ENCODE measurements around the gene NCAM2.

NCAM2 gene

DNA sequence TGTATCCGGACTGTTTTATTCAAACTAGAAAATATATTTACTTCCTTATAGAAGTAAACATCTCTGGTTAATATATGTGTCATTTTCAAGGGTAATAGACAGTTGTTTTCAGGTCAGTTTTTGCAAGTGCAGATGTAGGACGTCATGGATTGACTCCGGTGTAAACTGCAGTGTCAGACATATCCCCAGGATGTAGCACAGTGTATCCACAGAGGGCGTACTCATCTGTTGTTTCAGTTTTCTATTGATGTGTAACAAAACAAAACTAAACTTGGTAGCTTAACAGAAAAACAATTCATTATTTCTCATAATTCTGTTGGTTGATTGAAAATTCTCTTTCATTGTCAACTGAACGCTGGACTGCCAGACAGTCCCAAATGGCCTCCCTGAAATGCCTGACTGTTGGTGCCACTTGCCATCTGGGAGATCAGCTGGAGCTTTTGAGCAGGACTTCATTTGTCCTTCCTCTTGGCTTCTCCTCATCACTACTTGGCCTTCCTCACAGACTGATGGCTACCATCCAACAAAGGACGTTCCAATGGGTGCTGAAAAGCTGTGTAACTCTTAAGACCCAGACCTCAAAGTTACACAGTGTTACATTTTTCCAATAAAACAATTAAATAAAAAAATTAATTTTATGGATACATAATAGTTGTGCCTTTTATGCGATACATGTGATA is 181.6 kb downstream of the NCAM2 start:
- DNase-seq, result no peak

DNA sequence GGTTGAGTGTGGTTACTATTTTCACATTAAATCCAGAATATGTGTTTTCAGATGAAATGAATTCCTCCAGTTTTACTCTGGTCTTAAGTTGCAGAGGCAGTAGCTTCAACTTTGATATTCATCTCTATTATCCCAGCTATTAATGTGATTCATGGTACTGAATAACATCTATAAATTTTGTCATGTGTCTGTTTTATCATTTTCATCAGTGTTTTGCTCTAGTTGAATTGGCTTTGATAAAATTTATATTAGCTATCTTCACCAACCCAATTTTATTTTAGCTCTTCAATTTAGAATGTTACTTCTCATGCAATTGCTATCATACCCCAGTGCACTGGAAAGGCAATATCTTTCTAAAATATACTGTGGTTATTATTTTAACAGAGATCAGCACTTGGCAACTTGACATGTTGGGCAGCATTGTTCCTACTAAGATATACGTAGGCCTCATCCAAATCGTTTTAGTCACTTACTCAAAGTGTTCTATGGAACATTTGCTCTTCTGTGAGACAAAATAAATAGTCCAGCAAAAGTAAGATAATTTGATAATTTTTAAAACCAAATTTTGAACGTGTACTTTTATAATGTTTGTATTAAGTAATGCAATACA is 184.3 kb downstream of the NCAM2 start:
- DNase-seq, result no peak

DNA sequence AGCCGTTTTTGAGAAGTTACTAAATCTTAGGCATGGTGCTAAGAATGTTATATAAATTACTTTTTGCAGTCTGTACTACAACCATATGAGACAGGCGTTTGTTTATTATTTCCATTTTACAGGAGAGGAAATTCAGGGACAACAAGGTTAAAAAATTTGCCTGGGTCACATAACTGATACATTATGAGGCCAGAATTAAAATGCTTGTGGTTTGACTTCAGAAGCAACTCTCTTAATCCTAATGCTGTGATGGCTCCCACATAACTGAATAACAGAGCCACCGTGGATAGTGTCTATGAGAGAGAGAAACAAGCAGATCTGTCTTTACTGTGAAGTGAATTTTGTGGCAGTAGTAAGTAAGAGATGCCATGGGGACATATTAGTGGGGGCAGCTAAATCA is 184.9 kb downstream of the NCAM2 start:
- DNase-seq, result no peak

DNA sequence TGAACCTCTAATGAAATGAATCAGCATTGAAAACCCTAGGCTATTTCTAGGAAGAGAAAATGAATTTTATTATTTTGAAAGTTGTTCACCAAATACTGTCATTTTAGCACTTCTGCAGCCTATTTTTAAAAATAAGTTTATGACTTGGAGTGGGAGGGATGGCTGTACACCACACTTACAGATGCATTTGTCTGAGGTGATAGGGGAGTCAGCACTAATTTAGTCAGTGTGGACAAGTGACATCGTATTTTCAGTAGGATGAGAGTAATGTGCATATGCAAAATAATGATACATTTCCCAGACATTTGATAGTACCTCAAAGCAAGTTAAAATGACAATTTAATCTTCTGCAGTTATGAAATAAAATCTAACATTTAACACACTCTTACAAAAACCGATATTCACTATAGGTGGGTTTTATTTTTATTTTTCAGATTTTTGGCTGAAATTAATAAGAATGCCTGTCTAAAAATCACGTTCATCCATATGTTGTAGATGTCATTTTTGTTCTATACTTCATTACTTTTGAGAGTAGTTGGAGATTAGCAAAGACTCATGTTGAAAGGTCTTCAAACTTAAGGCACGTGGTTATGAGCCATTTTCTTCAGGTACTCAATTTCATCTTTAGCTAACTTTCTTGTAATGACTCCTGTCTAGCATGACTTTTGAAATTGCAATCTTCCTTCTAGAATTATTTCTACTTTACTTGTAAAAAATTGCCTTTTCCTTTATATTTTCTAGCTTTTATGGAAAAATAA is 186.7 kb downstream of the NCAM2 start:
- no peak for DNase-seq

DNA sequence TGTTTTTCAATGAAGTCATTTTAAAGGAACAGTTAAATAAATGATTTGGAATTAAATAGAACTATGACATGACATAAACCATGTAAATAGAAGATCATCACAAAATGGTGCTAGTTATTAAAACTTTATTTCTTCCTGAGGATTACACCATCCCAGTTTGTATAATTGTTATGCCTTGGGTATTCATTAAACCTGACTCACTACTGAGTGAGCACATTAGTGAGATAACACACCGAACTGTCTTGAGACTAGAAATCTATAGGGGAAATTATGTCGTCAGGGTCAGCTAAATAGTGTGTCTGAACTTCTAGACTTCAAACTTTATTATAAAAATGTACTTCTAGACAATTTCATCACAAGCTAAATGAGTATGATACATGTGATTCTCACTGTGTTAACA is 189.4 kb downstream of the NCAM2 start:
- no peak for DNase-seq

DNA sequence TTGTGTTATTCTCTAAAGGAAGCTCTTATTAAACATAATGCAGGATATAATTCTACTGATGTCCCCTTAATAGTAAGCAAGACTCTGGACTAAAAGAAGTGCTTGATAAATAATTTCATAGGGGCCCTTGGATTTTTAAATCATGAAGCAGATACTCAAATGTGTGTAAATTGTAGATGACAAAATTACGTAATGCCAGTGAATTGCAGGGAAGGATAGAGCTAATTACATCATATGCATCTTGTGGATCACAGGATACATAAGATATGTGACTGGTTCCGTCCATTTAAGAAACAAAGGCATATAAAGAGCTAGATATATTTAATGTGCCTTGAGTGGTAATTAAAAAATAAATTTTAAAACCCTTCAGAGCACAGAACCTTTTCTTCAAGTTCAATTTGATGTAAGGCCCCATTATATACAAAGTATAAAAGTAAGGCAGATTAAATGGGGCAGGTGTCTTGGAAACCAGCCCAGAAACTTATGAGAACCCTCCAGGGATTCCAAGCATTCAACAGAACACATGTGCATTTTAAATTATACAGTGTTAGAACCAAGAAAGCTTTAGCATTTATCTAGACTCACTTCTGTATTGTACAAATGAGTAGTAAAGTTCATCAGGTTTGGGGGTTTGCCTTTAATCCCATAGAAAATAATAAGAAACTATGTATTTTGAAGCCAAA is 190.4 kb downstream of the NCAM2 start:
- DNase-seq, result no peak

DNA sequence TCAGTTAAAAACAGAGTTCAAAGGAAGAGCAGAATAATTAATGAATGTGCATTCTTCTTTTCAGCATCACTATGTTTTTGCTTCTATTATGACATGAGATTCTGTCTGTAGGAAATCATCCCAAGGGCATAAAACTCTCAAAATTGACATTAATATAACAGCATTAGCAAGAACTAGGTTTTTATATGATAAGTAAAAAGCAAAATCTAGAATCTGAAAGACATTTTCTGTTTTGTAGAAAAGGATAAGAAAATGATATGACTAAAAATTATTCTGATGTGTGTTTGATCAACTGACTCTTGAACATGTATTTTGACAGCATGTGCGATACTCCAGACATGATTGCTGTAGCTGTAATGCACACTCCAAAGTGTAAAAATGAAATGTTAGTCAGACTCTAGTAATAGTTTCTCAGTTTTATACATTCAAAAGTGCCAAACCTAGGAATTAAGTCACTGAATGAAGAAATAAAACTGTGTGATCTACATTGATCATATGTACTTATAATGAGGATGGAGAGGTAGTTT is 197.3 kb downstream of the NCAM2 start:
- DNase-seq, result no peak

DNA sequence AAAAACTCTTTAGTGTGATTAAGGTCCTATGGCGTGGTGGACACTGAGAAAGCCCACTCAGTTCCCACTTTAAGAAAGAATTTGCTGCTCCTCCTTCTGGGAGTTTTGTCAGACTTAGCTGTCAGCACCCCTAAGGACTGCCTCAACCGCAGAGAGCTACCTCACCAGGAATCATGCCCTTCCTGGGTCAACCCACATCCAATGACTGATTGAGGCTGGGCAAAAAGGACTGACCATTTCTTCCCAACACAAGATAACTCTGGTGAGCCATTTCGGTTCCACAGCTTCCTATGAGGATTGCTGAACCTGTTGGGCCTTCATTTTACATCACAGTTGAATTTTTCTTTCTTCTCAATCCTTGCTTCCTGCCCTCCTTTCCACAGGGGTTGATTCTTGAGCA is 197.9 kb downstream of the NCAM2 start:
- no peak for DNase-seq

DNA sequence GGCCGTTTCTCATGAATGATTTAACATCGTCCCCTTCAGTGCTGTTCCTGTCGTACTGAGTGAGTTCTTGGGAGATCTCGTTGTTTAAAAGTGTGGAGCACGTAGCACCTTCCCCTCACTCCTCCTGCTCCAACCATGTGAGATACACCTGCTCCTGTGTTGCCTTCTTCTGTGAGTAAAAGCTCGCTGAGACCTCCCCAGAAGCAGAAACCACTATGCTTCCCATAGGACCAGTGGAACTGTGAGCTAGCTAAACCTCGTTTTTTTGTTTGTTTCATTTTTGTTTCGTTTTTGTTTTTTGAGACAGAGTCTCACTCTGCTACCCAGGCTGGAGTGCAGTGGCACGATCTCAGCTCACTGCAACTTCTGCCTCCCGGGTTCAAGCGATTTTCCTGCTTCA is 198.6 kb downstream of the NCAM2 start:
- no peak for DNase-seq

DNA sequence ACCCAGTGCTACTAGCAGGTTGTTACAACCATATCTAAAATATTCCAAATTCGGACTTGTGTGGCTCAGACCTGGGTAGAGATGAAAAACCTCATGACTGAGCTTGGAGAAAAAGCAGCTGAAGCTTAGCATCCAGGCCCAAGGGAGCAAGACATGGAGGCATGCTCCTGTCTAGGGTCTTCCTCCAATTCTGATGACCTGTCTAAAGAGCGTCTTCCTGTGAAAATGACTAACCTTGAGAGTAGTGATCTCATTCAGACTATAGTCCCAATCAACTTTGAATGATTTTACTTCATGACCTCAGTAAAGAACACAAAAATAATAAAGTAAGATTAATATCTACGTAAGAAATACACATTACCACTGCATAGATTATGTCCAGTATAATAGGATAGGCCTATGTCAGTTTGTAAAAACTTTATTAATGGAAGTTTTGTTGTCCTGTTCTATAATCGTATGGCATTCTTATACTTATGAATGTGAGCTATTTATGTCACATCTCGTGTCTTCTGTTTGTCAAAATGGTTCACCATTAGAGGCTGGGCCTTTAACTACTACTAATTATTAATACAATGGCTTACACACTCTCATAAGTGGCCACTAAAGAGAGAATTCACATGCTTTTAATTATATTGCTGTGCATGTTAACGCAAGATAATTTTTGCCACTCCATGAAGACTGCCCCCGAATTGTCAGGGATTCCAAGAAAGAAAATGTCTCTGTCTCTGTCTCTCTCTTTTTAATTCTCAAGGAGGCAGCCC is 201.3 kb downstream of the NCAM2 start:
- no peak for DNase-seq

DNA sequence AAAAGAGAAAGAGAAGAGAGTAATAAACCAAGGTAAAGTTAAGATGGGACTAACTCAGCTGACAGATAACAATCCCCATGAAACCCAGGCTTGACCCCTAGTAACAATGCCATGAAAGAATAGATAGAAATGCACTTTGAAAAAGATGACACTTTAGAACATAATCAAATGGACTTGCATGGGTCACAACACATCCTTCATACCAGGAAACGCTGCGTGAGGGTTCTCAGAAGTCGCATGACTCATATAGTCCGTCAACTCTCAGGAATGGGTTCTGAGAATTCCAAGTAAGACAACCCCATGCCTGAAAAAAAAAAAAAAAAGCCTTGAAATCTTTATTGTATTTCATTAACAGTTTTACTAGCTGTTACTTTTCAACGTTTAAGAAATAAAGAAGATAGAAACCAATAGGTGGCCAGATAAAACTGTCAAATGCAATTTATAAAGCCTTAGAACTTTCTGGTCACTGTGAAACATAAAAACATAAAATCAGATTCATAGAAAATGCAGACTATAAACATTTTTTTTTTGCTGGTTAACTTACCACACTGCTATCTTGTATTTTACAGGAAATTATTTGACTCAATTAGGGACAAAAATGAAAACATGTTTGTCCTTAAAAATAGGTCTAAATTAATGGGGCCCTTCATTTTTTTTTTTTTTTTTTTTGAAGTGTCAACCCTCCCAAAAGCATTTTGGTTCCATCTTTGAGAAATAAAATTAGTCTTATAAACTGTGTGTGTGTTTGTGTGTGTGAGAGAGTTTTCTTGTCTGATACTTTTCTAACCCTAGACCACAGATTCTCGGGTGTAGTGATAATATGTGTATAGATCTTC is 202.1 kb downstream of the NCAM2 start:
- DNase-seq, result no peak

DNA sequence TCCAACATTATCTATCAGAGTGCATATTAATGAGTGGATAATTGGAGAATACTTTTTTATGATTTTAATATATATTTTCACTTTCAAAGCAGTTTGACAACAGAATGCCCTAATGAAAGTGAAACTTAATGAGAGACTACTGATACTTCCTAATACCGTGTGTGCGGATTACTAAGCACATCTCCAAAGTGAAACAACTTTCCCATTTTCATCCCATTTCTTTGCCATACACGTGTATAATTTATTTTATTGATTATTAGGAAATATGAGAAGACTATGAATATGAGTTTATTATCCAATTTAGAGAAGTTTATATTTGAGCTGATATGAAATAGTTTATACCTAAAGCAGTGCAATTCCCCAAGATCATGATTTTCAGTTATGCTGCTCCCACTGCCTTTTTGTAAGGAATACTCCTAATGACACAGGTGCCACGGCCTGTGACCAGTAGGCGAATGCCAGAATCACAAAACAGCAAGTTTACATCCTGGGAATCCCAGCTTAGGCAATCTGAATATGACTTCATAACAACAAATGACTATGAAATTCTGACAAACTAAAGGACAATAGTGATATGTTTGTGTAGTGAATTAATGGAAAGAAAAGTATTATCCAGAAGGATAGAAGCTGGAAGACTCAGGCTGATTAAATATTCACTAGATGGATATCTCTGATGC is 202.9 kb downstream of the NCAM2 start:
- no peak for DNase-seq

DNA sequence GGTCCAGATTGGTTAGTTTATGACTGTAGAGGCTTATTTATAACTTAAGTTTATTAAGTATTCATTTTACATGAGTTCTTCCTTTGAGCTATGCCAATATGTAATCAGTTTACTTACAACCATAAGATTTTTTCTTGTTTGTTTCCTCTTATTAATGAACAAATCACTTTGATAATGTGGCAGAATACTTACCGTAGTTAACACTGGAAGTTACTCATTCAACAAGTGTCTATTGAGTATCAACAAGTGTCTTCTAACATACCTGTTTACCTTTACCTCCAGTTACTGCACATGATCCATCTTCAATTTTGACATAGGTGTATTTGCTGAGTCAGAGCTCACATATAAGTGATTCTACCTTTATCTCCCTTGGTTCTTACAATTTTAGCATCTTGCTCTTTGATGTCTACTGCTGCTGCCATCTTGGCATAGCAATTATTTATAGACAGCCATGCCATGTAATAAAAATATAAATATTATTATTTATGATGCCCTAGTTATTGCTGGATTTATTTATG is 205.7 kb downstream of the NCAM2 start:
- no peak for DNase-seq

DNA sequence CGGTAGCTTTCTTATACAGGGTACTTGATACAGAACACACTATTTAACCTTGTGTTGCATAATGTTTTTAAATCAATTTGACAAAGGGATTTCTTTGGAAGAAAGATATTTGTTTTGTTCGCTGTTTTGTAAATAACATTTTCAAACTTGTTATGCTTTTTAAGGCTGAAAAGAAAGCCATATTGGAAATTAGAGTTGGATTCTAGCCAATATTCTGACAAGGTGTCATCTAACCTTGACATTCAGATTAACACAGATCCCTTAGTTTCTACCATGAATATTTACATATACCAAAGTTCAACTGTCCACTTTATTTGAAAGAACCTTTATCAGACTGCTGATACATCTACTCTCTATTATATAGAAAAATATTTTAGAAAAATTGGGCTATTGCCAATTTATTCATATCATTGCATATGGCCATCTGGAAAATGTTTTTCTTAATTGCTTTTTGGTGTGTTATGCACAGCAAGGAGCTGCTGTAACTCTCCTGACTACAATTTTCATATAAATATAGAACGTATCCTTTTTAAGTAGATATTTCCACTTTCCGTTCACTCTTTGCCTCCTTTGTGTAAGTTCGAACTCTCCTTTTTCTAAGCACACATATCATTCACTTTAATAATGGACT is 206.3 kb downstream of the NCAM2 start:
- no peak for DNase-seq

DNA sequence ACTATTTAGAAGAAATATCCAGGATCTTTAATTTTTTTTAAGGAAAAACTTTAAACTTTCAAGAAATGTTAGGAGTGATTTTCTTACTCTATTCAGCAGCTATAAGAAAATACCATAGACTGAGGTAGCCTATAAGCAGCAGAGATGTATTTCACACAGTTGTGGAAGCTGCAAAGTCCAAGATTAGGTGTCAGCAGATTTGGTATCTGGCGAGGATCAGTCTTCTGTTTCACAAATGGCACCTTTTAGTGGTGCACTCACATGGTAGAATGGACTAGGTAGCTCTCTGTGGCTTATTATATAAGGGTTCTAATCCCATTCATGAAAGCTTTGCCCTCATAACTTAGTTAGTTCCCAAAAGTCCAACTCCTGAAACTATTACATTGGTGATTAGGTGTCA is 207.4 kb downstream of the NCAM2 start:
- DNase-seq, result no peak

DNA sequence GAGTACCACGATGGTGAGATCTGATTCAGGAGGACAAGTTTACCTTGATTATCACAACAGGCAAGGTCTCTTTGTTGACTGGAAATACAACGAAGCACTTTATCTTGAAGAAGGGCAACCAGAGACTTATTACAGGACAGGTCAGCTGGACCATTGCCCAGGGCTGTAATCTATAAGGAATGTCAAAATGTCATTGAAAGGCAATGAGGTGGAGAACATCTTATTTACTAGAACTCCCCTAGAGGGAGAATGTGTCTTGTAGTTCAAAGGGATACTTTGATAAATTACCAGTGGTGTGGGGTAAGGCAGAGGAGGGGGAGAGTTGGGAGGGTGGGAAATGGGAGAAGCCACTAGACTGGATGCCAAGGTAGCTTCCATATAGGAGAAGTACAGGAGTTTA is 212.3 kb downstream of the NCAM2 start:
- no peak for DNase-seq

DNA sequence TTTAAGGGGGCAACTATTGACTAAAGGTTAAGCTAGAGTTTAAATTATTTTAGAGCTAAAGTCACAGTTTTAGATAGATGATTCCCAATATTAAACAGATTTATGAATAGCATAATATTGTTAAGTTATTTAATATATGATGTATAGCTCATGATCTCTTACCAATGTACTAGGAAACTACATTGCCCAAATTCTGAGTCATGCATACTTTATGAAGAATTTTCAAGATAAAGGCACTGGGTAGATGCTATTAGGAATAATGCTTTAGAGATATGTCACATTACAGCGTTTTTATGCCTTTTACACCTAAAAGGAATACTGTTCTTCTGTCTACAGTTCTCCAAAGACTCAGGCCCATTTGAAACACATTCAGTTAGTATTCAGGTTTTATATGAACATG is 215.1 kb downstream of the NCAM2 start:
- no peak for DNase-seq

DNA sequence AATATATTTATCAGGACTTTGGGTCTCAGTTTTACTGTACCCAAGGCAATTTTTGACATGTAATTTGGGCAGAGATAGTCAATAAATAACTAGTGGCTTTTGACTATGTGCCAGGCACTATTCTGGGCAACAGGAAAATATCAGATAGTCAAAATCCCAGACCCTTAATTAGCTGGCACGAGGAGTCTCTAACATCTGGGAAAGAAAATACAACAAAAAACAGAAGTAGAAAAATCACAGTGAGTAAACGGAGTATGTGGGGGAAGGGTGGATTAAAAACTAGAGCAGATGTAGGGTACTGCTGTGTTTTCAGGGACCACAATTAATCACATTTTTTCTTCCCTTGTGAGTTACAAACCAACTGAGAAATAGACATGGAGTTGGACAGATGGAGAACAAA is 217.8 kb downstream of the NCAM2 start:
- DNase-seq, result no peak

DNA sequence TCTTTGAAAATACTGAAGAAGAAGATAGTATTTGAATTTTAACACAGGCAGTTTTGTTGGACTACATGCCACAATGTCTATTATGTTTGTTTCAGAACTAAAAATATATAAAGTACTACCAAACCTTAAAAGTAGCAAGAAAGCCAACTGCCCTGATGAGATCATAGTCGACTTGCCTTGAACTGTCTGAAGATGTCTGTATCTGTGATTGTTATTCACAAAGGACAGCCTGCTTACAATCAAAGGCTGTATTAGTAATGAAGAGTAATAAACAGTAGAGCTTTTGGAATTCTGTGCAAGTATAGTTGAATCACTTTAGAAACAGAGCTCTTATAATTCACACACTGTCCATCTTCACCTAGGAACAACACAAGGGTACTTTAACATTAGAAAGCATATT is 228.3 kb downstream of the NCAM2 start:
- DNase-seq, result no peak

DNA sequence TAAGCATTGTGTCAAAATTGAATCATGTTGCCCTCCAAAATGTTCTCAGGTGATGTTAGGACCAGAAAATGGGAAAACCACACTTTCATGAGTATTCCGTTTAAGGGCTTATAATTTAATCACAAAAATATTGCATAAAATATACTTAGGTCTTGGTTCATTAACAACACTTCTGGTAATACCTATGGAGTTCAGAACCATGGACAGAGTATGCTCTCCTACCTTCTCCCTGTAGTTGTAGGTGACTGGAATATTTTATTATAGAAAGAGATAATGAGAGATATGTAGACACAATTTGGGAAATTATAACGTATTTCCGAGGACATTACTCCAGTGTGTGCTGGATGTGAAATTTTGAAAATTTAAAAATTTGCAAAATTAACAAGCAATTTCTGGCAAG is 232.5 kb downstream of the NCAM2 start:
- DNase-seq, result no peak

DNA sequence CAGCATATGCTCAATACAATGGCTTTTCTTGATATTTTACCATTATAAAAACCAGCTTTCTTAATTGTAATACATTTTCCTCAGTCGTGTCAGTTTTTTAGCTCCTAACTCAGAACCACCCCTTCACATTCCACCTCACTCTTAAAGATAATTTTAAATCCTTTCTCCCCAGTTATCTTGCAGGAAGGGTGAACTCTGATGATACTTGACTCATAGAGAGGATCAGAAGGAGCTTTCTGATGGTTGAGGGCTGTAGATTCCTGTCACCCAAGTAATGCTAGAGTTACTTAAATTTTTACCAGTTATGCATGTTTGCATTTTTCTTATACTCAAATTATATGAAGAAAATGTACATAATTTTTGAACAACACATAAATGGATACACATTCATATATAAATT is 233.7 kb downstream of the NCAM2 start:
- DNase-seq, result no peak

Data from NCI-H2029 treated with DMSO at 0.1 percent for 48 hours (cell line).